GM12891 (cell line): Measurements from ENCODE around the gene CDX2.

Experiments used
- DNase-seq: peaks from one replicate; pipeline ENCODE4 v3.0.0; 2011; ENCODE audit warnings: low spot score; ENCODE audit not compliant: insufficient read length
- FAIRE-seq: peaks from 2 replicates; lab custom pipeline; 2011; peaks lifted over from hg19 to GRCh38; lab: Jason Lieb, UNC
- PAX5 ChIP-seq: IDR thresholded peaks from 2 replicates; pipeline ENCODE4 v1.6.1; 2011; ENCODE audit warnings: low read length, moderate library complexity, mild to moderate bottlenecking; ENCODE audit not compliant: insufficient read depth, severe bottlenecking
- POLR2A ChIP-seq: IDR thresholded peaks from 2 replicates; pipeline ENCODE4 v1.6.1; 2011; ENCODE audit warnings: low read depth, low read length, control low read depth
- POLR2AphosphoS5 ChIP-seq: IDR thresholded peaks from 2 replicates; pipeline ENCODE4 v1.6.1; 2011; ENCODE audit warnings: low read depth, low read length, control low read depth
- POU2F2 ChIP-seq: IDR thresholded peaks from 2 replicates; pipeline ENCODE4 v1.6.1; 2011; ENCODE audit warnings: low read depth, mild to moderate bottlenecking, control low read depth, low read length, moderate library complexity
- SPI1 ChIP-seq: IDR thresholded peaks from 2 replicates; pipeline ENCODE4 v1.6.1; 2011; ENCODE audit warnings: low read depth, low read length, control low read depth
- TAF1 ChIP-seq: IDR thresholded peaks from 2 replicates; pipeline ENCODE4 v1.6.1; 2011; ENCODE audit warnings: low read depth, low read length, control low read depth

Gene CDX2

DNA sequence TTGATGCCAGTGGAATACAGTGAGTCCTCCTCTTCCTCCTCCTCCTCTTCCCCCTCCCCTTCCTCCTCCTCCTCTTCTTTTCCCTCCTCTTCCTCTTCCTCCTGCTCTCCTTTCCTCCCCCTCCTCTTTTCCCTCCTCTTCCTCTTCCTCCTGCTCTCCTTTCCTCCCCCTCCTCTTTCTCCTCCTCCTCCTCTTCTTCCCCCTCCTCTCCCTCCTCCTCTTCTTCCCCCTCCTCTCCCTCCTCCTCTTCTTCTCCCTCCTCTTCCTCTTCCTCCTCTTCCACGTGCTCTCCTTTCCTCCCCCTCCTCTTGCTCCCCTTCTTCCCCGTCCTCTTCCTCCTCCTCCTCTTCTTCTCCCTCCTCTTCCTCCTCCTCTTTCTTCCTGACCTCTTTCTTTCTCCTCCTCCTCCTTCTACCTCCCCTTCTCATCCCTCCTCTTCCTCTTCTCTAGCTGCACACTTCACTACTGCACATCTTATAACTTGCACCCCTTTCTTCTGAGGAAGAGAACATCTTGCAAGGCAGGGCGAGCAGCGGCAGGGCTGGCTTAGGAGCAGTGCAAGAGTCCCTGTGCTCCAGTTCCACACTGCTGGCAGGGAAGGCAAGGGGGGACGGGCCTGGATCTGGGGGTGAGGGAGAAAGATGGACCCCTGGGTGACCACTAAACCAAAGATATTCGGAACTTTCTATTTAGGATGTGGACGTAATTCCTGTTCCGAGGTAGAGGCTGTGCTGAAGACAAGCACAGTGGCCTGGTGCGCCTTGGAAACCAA is 43.7 kb downstream of the CDX2 start:
- TF ChIP-seq POLR2A = no peak
- TF ChIP-seq TAF1 = no peak
- TF ChIP-seq SPI1 = no peak
- TF ChIP-seq PAX5 = no peak
- no peak for TF ChIP-seq POLR2AphosphoS5
- no peak for TF ChIP-seq POU2F2
- FAIRE-seq (no peak), DNase-seq (no peak)

DNA sequence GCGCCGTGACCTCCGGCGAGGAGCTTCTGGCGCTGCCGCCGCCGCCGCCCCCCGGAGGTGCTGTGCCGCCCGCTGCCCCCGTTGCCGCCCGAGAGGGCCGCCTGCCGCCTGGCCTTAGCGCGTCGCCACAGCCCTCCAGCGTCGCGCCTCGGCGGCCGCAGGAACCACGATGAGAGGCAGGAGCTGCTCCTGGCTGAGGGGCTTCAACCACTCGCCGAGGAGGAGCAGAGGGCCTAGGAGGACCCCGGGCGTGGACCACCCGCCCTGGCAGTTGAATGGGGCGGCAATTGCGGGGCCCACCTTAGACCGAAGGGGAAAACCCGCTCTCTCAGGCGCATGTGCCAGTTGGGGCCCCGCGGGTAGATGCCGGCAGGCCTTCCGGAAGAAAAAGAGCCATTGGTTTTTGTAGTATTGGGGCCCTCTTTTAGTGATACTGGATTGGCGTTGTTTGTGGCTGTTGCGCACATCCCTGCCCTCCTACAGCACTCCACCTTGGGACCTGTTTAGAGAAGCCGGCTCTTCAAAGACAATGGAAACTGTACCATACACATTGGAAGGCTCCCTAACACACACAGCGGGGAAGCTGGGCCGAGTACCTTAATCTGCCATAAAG is 44.5 kb downstream of the CDX2 start:
- DNase-seq = no peak

DNA sequence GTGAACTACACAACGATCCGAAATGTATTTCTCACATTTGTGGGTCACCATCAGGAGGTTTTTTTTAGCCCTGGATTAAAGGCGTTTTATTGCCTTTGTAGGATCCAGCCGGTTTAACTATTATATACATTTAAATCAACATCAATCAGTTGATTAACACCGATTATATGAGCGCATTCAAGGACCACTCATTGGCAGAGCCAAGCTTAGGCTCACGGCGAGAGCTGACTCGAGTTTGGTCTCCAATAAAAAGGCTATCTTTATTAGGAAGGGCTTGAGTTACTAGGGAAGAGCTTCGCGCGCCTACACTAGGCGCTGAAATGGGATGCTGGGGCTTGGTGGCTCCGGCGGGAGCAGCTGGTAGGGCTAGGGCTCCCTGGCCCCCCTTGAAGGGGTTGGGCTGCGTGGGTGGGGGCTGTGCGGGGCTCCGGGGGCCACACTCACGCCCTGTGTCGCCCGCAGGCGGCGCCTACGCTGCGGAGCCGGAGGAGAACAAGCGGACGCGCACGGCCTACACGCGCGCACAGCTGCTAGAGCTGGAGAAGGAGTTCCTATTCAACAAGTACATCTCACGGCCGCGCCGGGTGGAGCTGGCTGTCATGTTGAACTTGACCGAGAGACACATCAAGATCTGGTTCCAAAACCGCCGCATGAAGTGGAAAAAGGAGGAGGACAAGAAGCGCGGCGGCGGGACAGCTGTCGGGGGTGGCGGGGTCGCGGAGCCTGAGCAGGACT is 45.2 kb downstream of the CDX2 start:
- TF ChIP-seq POLR2A (no peak), SPI1 (no peak), PAX5 (no peak), POLR2AphosphoS5 (no peak), POU2F2 (no peak), TAF1 (no peak)
- no peak for FAIRE-seq
- DNase-seq = no peak

More for the DNA sequence above, 44.5 kb downstream of the CDX2 start:
- no peak for TF ChIP-seq POLR2AphosphoS5
- no peak for TF ChIP-seq POU2F2
- no peak for TF ChIP-seq SPI1
- TF ChIP-seq TAF1 = no peak
- TF ChIP-seq POLR2A = no peak
- TF ChIP-seq PAX5 = no peak
- no peak for FAIRE-seq

DNA sequence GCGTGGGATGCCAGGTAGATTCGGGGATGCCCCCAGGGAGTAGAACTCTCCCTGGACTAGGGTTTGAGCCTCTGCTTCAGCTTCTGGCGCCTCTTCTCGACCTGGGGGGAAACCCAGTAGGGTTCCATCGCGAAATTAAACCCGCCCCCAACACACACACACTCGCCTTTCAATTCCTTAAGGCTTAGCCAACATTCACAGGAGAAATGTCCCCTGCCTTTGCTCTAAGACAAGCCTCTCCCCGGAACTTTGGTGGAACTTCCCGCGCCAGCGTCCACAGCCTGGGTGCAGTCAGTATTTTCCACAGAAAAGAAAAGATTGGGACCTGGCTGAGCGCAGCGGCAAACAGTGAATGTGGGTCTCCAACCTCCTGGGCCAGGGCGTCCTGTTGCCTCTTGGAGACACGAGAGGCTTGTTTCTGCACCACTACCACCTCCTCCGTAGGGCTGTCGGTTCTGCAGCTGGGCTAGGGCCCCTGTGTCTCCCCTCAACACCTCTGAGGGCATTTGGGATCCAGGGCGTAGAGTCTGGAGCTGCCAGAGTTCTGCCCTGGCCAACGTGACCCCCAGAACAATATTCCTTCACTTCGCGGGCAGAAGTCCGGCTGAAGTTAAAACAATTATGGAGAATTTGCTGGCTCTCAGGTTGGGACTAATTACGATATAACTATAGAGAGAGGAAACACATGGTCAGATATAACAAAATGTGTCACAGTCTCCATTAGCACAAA is 46.1 kb downstream of the CDX2 start:
- TF ChIP-seq PAX5 = no peak
- TF ChIP-seq POLR2A = no peak
- no peak for TF ChIP-seq TAF1
- no peak for TF ChIP-seq POLR2AphosphoS5
- TF ChIP-seq SPI1 = no peak
- no peak for TF ChIP-seq POU2F2
- DNase-seq (no peak), FAIRE-seq (no peak)

DNA sequence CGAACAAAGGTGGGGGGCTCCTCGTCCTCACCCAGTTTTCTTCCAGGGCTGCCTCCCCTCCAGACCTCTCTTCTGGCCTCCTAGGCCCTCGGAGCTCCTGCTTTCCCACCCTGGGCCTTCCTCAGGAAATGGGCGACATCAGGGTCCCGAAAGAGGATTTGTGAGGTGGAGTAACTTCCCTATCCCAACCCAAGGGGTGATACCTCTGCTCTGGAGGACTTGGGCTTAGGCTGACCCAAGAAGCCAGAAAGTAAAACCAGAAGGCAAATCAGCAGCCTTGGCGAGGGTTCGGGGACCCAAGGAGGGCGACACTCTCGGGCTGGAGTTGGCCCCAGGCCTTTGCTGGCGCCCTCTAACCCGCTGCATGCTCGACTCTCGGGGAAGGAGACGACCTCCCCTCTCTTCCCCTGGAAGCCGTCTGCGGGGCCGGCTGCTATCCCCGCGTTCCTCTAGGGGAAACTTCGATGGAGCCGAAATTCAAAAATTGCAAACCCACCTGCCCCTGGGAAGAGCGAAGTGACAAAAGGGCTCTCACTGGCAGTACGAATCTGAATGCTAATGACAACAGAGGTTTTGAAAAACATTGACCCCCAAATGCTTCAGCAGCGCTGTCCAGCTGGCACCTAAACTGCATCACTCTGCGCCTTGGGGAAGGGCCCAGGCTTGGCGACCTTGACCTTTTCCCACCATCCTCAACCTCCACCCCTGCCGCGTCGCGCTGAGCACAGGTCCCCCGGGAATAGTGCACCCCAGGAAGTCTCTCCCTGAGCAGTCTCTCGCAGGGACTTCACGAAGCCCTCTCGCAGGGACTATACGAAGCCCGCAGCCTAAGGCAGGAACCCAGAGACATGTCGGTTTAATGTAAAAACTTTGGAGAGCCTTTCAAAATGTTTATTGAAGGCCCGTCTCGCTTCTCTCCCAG is 46.9 kb downstream of the CDX2 start:
- TF ChIP-seq SPI1 = no peak
- no peak for TF ChIP-seq POU2F2
- TF ChIP-seq PAX5 = no peak
- TF ChIP-seq TAF1 = no peak
- no peak for TF ChIP-seq POLR2AphosphoS5
- no peak for TF ChIP-seq POLR2A
- FAIRE-seq = no peak
- DNase-seq = no peak

DNA sequence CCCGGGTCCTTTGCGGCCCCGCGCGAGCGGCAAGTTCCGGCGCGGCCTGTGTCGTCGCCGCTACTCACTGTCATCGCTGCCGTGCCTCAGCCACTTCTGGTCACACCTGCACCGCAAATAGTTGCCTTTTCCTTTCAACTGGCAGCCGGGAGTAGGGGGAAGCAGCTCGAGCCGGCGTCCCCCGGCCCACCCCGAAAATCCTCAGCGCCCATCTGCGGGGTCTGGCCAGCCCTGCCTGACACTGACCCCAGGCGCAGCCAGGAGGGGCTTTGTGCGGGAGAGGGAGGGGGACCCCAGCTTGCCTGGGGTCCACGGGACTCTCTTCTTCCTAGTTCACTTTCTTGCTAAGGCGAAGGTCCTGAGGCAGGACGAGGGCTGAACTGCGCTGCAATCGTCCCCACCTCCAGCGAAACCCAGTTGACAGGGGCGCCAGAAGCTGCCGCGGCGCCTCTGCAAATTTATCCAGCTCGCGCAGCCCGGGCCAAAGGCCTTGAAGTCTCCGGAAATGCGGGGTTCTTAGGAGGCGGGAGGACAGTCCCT is 47.6 kb downstream of the CDX2 start:
- FAIRE-seq = no peak
- no peak for DNase-seq
- TF ChIP-seq TAF1 = no peak
- no peak for TF ChIP-seq SPI1
- no peak for TF ChIP-seq POLR2AphosphoS5
- TF ChIP-seq PAX5 = no peak
- no peak for TF ChIP-seq POLR2A
- no peak for TF ChIP-seq POU2F2

DNA sequence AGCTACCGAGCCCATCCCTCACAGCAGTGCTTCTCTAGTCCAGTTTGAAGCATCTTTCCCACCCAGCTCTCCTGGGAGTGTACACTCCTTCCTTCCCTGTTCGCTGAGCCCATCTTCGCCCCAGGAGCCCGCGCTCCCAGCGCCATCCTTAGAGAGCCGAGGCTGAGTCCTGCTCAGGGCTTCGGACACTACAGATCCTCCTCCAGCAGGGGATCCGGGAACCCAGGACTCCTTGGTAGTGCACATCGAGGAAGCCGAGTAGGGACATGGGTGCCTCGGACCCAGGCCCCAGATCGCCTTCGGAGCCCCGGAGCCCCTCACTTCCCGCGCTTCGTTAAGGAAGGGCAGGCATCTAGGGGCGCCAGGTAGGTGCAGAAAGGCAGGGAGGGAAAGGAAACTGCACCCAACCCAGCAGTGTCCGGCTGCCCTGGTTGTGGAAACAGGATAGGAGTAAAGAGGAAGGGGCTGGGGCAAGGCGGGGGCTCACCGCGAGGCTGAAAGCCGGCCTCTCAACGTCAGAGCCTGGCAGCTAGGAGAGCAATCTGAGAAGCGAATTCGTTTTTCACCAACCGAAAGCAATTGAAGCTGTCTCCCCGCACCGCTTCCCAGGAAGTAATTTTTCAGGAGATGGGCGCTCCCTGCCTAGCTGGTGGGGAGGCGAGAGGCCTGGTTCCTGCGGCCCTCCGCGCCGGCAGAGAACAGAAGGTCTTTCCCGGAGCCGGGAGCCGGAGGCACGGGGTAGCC is 48.3 kb downstream of the CDX2 start:
- FAIRE-seq (no peak), DNase-seq (no peak)
- no peak for TF ChIP-seq POLR2A
- no peak for TF ChIP-seq TAF1
- TF ChIP-seq POLR2AphosphoS5 = no peak
- no peak for TF ChIP-seq SPI1
- no peak for TF ChIP-seq PAX5
- TF ChIP-seq POU2F2 = no peak

DNA sequence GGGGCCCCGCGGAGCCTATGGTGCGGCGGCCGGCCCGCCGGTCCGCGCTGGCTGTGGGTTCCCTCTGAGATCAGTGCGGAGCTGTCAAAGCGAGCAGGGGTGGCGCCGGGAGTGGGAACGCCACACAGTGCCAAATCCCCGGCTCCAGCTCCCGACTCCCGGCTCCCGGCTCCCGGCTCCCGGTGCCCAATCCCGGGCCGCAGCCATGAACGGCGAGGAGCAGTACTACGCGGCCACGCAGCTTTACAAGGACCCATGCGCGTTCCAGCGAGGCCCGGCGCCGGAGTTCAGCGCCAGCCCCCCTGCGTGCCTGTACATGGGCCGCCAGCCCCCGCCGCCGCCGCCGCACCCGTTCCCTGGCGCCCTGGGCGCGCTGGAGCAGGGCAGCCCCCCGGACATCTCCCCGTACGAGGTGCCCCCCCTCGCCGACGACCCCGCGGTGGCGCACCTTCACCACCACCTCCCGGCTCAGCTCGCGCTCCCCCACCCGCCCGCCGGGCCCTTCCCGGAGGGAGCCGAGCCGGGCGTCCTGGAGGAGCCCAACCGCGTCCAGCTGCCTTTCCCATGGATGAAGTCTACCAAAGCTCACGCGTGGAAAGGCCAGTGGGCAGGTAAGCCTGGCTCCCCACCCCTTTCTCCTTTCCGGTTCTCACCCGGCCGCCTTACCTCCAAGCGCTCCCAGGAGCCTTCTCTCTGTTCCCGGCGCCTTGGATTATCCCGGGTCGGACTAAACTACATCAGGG is 49.0 kb downstream of the CDX2 start, which contains the start of gene PDX1:
PDX1 (plus strand) TSS at position 67 of the 743 bp plus-strand sequence; CDS start at position 206, 139 bp downstream.
- FAIRE-seq = no peak
- DNase-seq = no peak
- TF ChIP-seq POU2F2 = no peak
- no peak for TF ChIP-seq SPI1
